HCT116 (cell line): ENCODE measurements around the gene MST1R. TPM values are rescaled to one million over a fixed set of nuclear protein-coding genes. Genes with fewer than 3 reads are reported as not detected.

Source experiments
- ATAC-seq: fragments of 200-7000 bp; cut with Tn5 transposase; 2 replicates; pipeline ENCODE4 v1.9.1; 2020; ENCODE audit warnings: mild to moderate bottlenecking, moderate library complexity
- BruUV-seq: library from RNA; stranded (reverse); fragments of 400-500 nt; replicated peaks from 2 replicates; lab custom pipeline; 2021; lab: Mats Ljungman, UMichigan
- CTCF ChIA-PET: fragments of 300-600 bp; sonication (Branson Sonifier 250); formaldehyde crosslinking; loops from one replicate; lab custom pipeline; 2021; ENCODE audit warnings: antibody characterized with exemption; lab: Charles Lee
- POLR2A ChIA-PET: fragments of 300-600, 350-600 bp; sonication (Branson Sonifier 250); formaldehyde crosslinking; loops from one replicate; lab custom pipeline; 2021; ENCODE audit warnings: antibody characterized with exemption; lab: Charles Lee
- RAD21 ChIA-PET, 2 experiments: fragments of 300-600 bp; sonication (Branson Sonifier 250); formaldehyde crosslinking; loops; one replicate each; lab custom pipeline; 2023; ENCODE audit warnings: low total read pairs in 2 of 2; ENCODE audit not compliant: uncharacterized antibody in 2 of 2, unreplicated experiment in 2 of 2, low non-redundant PET in 1 of 2; lab: Charles Lee
- DNase-seq: peaks from one replicate; pipeline ENCODE4 v3.0.0-alpha.2; 2010; ENCODE audit warnings: low read depth, low spot score
- H2AFZ ChIP-seq: fragments of 200-600 bp; shearing (Covaris generic), sonication (generic); 2 replicates; pipeline ENCODE4 v1.6.1; 2017; ENCODE audit warnings: low read depth, mixed run types, mixed read lengths, antibody characterized with exemption, low read length; ENCODE audit not compliant: poor library complexity, severe bottlenecking
- H3K27ac ChIP-seq: 2 replicates; pipeline ENCODE4 v1.5.1; 2012; ENCODE audit warnings: low read depth, low read length
- H3K27me3 ChIP-seq: fragments of 200-600 bp; sonication (generic); 2 replicates; pipeline ENCODE4 v1.6.1; 2016; ENCODE audit warnings: mixed run types, low read length, mixed read lengths; ENCODE audit not compliant: insufficient read depth
- H3K36me3 ChIP-seq, 2 experiments: fragments of 200-500 bp in 1 of 2; fragments of 200-600 bp in 1 of 2; sonication (Bioruptor generic) in 1 of 2; sonication (generic) in 1 of 2; 2 replicates each; pipeline versions ENCODE4 v1.5.1 to v1.6.1; 2014 to 2016; ENCODE audit warnings: low read length in 2 of 2, inconsistent platforms in 1 of 2, mixed read lengths in 1 of 2, mixed run types in 1 of 2; ENCODE audit not compliant: insufficient read depth in 2 of 2, control insufficient read depth in 1 of 2
- H3K4me1 ChIP-seq, 2 experiments: fragments of 200-600 bp in 1 of 2; sonication (generic) in 1 of 2; 2 replicates each; pipeline versions ENCODE4 v1.5.1 to v1.6.1; 2012 to 2017; ENCODE audit warnings: low read length in 2 of 2, inconsistent platforms in 1 of 2, mild to moderate bottlenecking in 1 of 2, mixed read lengths in 1 of 2, mixed run types in 1 of 2, moderate library complexity in 1 of 2; ENCODE audit not compliant: insufficient read depth in 2 of 2, control insufficient read depth in 1 of 2
- H3K4me2 ChIP-seq: fragments of 200-600 bp; sonication (generic); 2 replicates; pipeline ENCODE4 v1.6.1; 2017; ENCODE audit warnings: mixed run types, low read length, mixed read lengths
- H3K4me3 ChIP-seq, 2 experiments: fragments of 200-600 bp in 1 of 2; sonication (generic) in 1 of 2; replicated peaks in 1 of 2; 2 replicates each; pipeline ENCODE4 v1.5.1; 2011 to 2016; ENCODE audit warnings: low read length in 2 of 2, control low read depth in 1 of 2, low read depth in 1 of 2, mild to moderate bottlenecking in 1 of 2, mixed read lengths in 1 of 2, mixed run types in 1 of 2
- H3K79me2 ChIP-seq: fragments of 200-600 bp; sonication (generic); 2 replicates; pipeline ENCODE4 v1.6.1; 2017; ENCODE audit warnings: mild to moderate bottlenecking, mixed run types, low read length, moderate library complexity, mixed read lengths; ENCODE audit not compliant: insufficient read depth
- H3K9ac ChIP-seq: fragments of 200-600 bp; sonication (generic); 2 replicates; pipeline ENCODE4 v1.6.1; 2016; ENCODE audit warnings: low read length, mixed read lengths
- H3K9me2 ChIP-seq: fragments of 200-600 bp; sonication (generic), shearing (Covaris generic); 2 replicates; pipeline ENCODE4 v1.6.1; 2017; ENCODE audit warnings: mixed run types, mild to moderate bottlenecking, moderate library complexity; ENCODE audit not compliant: insufficient read depth
- H3K9me3 ChIP-seq, 2 experiments: fragments of 200-500 bp in 1 of 2; fragments of 200-600 bp in 1 of 2; sonication (Bioruptor generic) in 1 of 2; sonication (generic) in 1 of 2; 2 replicates each; pipeline ENCODE4 v1.6.1; 2014 to 2017; ENCODE audit warnings: low read length in 2 of 2, mixed read lengths in 2 of 2, inconsistent platforms in 1 of 2, low read depth in 1 of 2, mild to moderate bottlenecking in 1 of 2, mixed run types in 1 of 2, moderate library complexity in 1 of 2; ENCODE audit not compliant: control insufficient read depth in 1 of 2, insufficient read depth in 1 of 2
- H4K20me1 ChIP-seq: fragments of 200-600 bp; sonication (generic), shearing (Covaris generic); 2 replicates; pipeline ENCODE4 v1.6.1; 2017; ENCODE audit warnings: mixed run types, mild to moderate bottlenecking, moderate library complexity; ENCODE audit not compliant: insufficient read depth
- CEBPB ChIP-seq: IDR thresholded peaks from 2 replicates; pipeline ENCODE4 v1.6.1; 2012; ENCODE audit warnings: low read depth
- CTCF ChIP-seq, 3 experiments: fragments of 200-600 bp in 1 of 3; sonication (generic) in 1 of 3; IDR thresholded peaks in 2 of 3; conservative IDR thresholded peaks in 1 of 3; 2 replicates each; pipeline ENCODE4 v1.5.1; 2012 to 2017; ENCODE audit warnings: low read depth in 2 of 3, low read length in 2 of 3, antibody characterized with exemption in 1 of 3, borderline replicate concordance in 1 of 3, control low read depth in 1 of 3, mild to moderate bottlenecking in 1 of 3, mixed read lengths in 1 of 3, mixed run types in 1 of 3, moderate library complexity in 1 of 3; ENCODE audit not compliant: insufficient read depth in 1 of 3
- EGR1 ChIP-seq: IDR thresholded peaks from 2 replicates; pipeline ENCODE4 v1.6.1; 2012; ENCODE audit warnings: low read depth
- ELF1 ChIP-seq: IDR thresholded peaks from 2 replicates; pipeline ENCODE4 v1.6.1; 2012; ENCODE audit warnings: low read depth, borderline replicate concordance
- EZH2phosphoT487 ChIP-seq: fragments of 200-600 bp; IDR thresholded peaks from 2 replicates; pipeline ENCODE4 v1.6.1; 2018; ENCODE audit warnings: antibody characterized with exemption, borderline replicate concordance
- FOSL1 ChIP-seq: IDR thresholded peaks from 2 replicates; pipeline ENCODE4 v1.6.1; 2012; ENCODE audit warnings: low read depth
- MAX ChIP-seq: IDR thresholded peaks from 2 replicates; pipeline ENCODE4 v1.6.1; 2012
- POLR2AphosphoS5 ChIP-seq: IDR thresholded peaks from 2 replicates; pipeline ENCODE4 v1.6.1; 2011; ENCODE audit warnings: mild to moderate bottlenecking, low read depth, low read length, moderate library complexity
- RAD21 ChIP-seq: IDR thresholded peaks from 2 replicates; pipeline ENCODE4 v1.6.1; 2012; ENCODE audit warnings: low read depth, mild to moderate bottlenecking
- REST ChIP-seq: IDR thresholded peaks from 2 replicates; pipeline ENCODE4 v1.6.1; 2012; ENCODE audit warnings: low read depth
- SRF ChIP-seq: IDR thresholded peaks from 2 replicates; pipeline ENCODE4 v1.6.1; 2012; ENCODE audit warnings: low read depth
- YY1 ChIP-seq: IDR thresholded peaks from 2 replicates; pipeline ENCODE4 v1.6.1; 2011; ENCODE audit warnings: low read length, low read depth, moderate library complexity, mild to moderate bottlenecking; ENCODE audit not compliant: insufficient replicate concordance; ENCODE audit errors: extremely low read depth
- ZFX ChIP-seq: fragments of 450-650 bp; IDR thresholded peaks from 2 replicates; pipeline ENCODE4 v1.6.1; 2017
- intact Hi-C: fragments of 100-400 bp; cut with micrococcal nuclease; formaldehyde crosslinking; loops from 2 replicates; pipeline ENCODE4 v1.10.0; 2022
- total RNA-seq: library from RNA; stranded (reverse); gene quantifications from one replicate; pipeline ENCODE4 v1.2.1, GENCODE V29; 2021; ENCODE audit not compliant: unreplicated experiment

MST1R gene
- total RNA-seq, 1 experiment from 2014 or later = 113 TPM

DNA sequence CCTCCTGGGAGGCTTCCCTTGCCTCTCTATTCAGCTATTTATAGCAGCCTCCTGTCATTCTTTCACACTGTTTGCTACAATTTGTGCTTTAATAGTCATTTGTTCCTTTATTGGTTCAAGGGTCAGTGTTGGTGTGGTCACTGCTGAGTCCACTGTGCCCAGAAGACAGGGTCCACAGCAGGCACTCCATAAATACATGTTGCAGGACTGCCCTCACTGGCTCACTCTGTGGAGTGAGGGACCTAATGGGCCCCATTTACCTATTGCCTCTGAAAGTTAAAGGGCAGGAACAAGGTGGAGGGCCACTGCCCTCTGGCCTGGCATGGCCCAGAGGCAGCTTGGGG, 16.8 kb downstream of the MST1R start:
- H3K4me3 ChIP-seq = no peak overlapping the region
- H4K20me1 ChIP-seq = no peaks in the 10 kb centered on the region
- H3K4me2 ChIP-seq = no peak overlapping the region
- no peaks in the 10 kb centered on the region for H3K79me2 ChIP-seq
- intact Hi-C loops = no loop called here
- RAD21 ChIA-PET = no interaction called here
- H3K9ac ChIP-seq = no peak overlapping the region
- POLR2A ChIA-PET = no interaction called here
- H2AFZ ChIP-seq = no peak overlapping the region
- H3K9me3 ChIP-seq = no peaks in the 10 kb centered on the region
- no peak for TF ChIP-seq CEBPB
- TF ChIP-seq REST = no peak
- no peak for TF ChIP-seq EZH2phosphoT487
- no peak for TF ChIP-seq POLR2AphosphoS5
- no peak for TF ChIP-seq FOSL1
- no peak for TF ChIP-seq EGR1
- no peak for TF ChIP-seq ELF1
- no peak for TF ChIP-seq YY1
- no peak for TF ChIP-seq SRF
- no peak for TF ChIP-seq CTCF (IDR thresholded peaks at IDR 0.05 in 2 of 3, conservative IDR thresholded peaks at IDR 0.05 in 1 of 3; ENCODE audit: borderline replicate concordance in 1 of 3, insufficient read depth in 1 of 3, low read depth in 2 of 3, low read length in 2 of 3)
- no peak for TF ChIP-seq MAX
- no peak for TF ChIP-seq RAD21
- no peak for TF ChIP-seq ZFX
- H3K27ac ChIP-seq = no peak overlapping the region
- no TSS peak for BruUV-seq
- H3K9me2 ChIP-seq = no peaks in the 10 kb centered on the region
- CTCF ChIA-PET = no interaction called here
- ATAC-seq = no peak
- no peak for DNase-seq
- H3K27me3 ChIP-seq = no peaks in the 10 kb centered on the region
- peaks cover 0 to 8% of the 10 kb centered on the region in 2 experiments; a peak in 1 of 4 replicates for H3K4me1 ChIP-seq
- peaks cover 10 to 31% of the 10 kb centered on the region in 2 experiments; a peak in 3 of 4 replicates for H3K36me3 ChIP-seq
